Hematopoietic multipotent progenitor cell (in vitro differentiated cells): Measurements from ENCODE around the gene THRAP3. TPM values are rescaled to one million over a fixed set of nuclear protein-coding genes. Genes with fewer than 3 reads are reported as not detected.

Experiments used
- DNase-seq, 3 donors: peaks; one replicate each; pipeline ENCODE4 v3.0.0-alpha.2; 2011 to 2015; ENCODE audit warnings: low read depth in 2 of 3, low spot score in 2 of 3
- total RNA-seq: library from RNA; depleted of rRNA; stranded (reverse); fragments of >200 nt; gene quantifications from one replicate; pipeline ENCODE4 v1.2.3, GENCODE V29; 2012

THRAP3 gene
- total RNA-seq, 1 donor, result 42.8 TPM

DNA sequence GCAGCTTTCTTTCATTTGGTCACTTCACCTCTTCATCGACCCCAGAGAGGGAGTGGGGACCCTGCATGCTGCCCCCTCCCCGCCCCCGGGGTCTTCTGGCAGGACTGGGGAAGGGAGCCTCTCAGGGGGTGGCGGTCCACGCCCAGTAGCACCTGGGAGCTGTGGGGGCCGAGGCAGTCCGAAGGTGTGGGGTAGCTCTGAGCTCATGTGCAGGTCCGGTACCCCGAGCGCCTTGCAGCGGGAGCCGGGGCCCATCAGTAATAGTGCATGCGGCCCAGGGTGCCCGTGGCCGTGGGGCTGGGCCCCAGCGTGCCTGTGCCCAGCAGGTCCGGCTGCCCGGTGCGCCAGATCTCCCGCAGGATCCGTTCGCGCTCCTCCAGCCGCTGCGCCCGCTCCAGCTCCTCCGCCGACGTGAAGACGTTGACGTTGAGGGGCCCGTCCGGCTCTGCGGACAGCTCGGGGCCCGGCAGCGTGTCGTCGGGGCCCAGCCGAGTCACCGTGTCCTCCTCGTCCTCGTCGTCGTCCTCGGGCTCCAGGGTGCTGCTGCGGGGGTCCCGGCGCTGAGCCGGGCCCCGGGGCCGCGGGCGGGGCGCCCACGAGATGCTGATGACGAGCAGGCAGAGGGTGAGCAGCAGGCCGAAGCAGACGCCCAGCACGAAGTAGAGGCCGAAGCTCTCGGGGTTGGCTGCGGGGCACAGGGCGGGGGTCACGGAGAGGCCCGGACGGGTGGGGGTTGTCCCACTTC is 98.0 kb downstream of the THRAP3 start:
- no peak for DNase-seq

DNA sequence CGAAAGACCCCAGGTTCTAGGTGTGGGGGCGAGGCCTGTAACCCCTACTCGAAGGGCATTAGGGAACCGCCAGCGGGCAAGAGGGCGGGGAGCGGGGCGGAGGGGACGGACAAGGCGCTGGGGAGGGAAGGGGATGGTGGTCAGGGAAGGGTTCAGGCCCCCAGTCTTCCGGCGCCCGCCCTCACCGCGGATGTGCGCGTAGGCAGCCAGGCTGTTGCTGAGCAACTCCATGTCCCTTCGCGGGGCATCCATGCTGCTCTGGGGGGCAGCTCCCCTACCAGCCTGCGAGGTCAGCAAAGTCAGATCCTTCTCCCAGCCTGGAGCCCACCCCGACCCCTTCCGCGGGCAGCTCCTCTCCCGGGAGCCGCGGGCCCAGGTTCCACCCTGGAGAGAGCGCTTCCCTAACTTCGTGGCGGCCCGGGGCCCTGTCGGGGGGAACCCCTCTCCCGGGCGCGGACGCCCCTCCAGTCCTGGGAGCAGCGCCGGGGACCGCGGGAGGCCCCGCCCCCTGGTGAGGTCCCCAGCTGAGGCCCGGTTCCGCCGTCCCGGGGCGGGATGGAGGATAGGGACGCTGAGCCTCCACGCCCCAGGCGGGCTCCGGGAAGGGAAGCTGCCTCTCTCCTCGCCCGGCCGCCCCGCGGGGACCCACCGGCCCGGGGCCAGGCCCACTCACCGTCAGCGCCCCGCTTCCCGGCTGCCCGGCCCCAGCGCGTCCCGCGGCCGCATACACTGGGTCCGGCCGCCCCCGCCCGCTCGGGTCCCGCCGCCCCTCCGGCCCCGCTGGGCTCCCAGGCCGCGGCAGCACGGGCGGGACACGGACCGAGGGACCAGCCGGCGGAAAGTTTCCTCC is 98.8 kb downstream of the THRAP3 start:
- DNase-seq, result peak in 2 of 3 donors; percentile 64 to 69

DNA sequence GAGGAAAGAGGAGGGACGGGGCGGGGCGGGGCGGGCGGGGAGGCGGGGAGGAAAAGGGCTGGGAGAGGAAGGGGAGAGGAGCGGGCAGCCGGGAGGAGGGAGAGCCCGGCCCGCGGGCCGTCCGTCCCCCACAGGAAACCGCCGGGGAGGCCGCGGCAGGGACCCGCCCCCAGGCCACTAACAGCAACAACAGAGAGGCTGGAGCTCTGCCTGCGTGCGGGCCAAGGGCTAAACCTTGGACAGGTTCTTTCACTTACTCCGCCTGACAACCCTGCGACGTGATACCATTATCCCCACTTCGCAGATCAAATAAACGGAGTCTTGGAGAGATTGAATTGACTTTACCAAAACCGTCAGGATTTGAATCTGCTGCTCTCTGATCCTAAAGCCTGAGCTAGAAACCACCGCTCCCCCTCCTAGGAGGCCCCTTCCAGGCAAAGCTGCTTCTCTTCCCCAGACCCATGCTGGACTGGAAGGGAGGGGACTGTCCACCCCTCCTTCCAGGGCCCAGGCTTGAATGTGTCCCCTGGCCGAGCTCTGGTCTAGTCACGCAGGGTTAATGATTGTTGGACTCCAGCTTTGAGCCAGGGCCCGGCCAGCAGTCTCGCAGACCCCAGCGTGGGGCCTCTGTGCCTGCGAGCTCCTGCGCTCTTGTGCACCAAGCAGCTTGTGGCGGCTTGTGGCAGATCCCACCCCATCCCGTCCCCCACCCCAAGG is 99.6 kb downstream of the THRAP3 start, which contains the start of gene EVA1B:
TSS of gene EVA1B (minus strand) at position 10 of the 717 bp plus-strand sequence. CDS start 608 bp downstream, outside the sequence.
- DNase-seq, result peak in 1 of 3 donors; percentile 44

DNA sequence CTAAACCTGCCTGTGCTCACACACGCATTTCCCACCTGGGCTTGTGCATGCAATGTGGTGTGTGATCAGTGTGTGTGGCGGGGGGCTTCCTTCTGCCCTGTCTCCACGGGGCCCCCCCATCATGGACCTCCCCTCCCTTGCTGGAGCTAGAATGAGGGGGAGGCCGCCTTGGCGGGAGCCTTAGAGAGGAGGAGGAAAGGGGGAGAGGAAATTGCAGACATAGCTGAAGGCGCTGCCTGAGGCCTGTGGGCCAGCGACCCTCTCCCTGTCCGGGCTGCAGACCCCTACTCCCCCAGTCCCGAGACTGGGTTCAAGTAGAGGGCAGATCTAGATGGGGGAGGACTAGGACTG is 100.1 kb downstream of the THRAP3 start:
- DNase-seq, result no peak

DNA sequence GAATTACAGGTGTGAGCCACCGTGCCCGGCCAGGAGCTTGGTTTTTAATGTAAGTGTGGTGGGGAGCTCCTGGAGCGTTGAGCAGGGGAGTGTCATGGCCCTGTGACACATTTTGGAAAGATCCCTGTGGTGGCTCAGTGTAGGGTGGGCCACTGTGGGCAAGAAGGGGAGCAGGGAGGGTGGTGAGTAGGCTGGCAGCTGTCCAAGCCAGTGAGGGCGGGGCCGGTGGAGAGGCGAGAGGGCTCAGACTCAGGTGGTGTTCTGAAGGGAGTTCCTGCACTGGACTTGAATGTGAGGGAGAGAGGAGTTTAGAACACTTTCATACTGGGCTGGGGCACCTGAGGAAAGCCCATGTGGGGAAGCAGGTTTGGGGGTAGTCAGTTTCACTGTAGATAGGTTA is 102.3 kb downstream of the THRAP3 start:
- DNase-seq, result peak in 1 of 3 donors; percentile 64

DNA sequence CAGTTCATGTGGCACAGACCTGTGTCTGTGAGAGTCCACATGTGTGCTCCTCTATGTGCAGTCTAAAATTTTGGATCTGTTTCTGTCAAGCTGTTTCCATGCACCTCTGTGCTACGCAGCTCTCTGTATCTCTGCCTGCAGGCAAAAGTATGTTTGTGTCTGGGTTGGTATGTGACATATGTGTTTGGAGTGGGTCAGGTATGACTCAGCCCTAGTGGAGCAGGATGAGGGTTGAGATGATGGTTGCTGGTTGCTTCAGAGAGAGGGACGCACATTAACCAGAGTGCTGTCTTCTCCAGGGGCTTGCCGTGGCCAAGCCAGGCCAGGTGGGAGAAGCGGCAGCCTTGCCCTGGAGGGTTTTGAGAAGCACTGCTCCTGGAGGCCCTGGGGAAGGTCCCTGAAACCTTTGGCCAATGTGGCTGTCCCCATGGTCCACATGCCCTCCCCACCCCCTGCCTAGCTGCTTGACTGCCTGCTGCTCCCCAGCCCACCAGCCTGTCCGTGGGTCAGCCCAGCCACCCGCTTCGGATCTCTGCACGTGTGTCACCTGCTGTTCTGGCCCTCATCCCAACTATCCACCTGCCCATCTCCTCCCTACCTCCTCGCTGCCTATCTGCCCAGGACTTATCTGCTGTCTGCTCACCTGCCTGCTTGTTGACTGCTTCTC is 103.3 kb downstream of the THRAP3 start:
- peak in 1 of 3 donors; percentile 49 for DNase-seq

DNA sequence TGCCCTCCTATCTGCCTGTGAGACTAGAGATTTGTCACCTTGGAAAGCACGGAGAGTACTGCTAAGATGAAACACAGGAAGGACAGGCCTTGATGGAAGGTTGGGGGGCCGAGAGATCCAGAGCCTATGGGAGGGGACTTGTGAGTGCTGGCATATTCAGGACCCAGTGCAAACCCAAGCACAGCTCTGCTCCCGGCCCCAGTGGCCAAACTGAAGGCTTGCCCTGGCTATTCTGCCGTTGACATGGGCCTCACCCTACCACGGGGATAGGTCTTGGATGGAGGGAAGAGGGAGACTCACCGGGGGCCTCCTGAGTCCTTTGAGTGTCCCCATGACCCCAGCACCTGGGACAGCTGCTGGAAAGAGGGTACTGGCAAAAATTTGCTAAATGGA is 103.8 kb downstream of the THRAP3 start:
- DNase-seq, result no peak

DNA sequence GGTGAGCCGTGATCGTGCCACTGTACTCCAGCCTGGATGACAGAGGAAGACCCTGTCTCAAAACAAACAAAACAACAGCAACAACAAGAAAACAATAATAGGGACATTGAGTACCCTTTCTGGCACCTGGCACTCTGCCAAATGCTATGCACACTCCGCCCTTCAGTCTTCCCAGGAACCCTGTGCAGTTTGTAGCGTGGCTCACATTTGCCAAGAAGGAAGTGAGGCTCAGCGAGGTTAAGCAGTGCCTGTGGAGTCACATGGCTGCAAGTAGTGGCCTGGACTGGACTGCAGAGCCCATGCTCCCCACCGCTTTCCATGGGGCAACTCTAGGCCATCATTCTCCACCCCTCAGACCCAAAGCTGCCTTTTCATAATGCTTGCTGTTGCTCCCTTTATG is 104.5 kb downstream of the THRAP3 start:
- no peak for DNase-seq

DNA sequence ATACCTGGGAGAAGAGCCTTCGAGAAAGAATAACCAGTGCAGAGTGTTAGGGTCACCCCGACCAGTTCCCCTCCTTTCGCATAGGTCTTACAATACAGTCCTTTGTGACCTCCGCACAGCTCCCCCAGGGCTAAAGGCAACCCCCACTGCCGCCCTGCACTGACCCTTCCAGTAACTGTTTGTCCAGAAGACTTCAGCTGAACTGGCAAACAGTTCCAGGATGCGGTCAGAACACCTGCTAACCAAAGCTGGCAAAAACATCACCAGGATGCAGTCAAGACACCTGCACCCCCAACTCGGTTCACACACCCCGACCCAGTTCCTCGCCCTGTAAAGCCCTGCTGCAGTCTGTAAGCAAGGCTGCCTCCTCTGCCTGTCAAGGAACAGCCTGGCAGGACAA is 105.6 kb downstream of the THRAP3 start:
- no peak for DNase-seq

DNA sequence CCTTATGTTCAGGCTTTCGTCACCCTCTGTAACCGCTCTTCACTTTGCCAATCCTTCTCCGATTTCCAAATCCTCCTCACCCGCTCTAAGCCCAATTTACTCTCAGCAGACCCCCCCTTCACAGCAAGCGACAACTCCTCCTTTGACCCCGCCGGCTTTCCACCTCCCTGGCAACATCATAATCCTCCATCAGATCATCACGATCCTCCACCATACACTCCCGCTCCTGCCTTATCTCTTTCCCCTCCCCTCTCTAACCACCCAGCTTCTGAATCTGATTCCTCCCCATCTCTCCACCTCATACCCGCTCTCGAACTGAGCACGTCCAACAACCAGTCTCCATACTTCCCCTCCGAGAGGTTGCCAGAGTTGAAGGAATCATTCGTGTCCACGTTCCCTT is 106.7 kb downstream of the THRAP3 start:
- no peak for DNase-seq

DNA sequence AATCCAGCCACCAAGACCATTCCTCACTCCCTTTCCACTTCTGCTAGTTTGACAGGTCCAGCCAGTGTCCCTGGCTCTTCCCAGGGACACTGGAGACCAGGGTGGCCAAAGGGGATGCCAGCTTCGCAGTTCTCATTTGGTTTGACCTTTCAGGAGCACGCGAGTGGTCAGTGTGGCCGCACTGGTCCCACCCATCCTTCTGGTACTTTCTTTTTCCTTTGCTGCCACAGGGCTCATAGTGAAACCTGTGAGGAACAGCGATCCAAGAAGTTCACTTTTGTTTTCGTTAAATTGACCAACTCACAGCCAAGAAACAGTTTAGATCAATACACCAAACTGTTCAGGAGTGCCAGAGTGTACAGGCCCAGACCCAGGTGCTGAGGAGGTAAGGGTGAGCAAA is 113.6 kb downstream of the THRAP3 start:
- no peak for DNase-seq

DNA sequence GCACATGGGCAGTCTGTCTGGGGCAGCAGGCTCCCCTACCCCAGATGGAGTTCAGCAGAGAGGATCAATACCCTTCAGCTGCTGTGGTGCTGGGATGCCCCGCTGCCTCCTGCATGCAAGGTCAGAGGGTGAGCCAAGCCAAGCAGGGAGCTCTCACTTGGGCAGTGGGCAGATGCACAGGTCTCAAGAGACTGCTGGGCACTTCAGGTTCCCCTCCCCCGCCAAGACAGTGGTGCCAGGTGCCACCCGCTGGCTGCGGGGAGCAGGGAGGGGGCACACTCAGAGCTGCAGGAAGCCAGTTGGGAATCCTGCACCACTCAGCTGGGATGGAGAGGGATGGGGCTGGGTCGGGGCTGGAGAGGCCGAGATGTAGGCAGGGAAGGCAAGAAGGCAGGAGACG is 115.0 kb downstream of the THRAP3 start:
- DNase-seq, result no peak

DNA sequence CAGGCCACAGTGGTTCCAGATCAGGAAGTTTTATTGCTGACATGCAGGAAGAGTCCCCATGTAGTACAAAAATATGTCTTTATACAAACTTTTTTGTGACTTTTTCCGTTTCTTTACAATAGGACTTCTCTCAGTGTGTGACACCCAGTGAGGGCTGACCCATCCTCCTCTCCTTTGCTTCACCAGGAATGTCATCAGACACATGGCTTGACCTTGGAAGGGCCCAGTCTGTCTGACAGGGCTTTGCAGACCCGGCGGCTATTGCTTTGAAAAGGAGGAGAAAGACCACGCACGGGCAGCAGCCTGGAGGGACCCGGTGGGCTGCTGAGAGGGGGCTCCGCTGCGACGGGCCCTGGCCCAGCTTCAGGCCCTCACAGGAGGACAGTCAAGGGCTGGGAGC is 115.4 kb downstream of the THRAP3 start:
- DNase-seq, result no peak

DNA sequence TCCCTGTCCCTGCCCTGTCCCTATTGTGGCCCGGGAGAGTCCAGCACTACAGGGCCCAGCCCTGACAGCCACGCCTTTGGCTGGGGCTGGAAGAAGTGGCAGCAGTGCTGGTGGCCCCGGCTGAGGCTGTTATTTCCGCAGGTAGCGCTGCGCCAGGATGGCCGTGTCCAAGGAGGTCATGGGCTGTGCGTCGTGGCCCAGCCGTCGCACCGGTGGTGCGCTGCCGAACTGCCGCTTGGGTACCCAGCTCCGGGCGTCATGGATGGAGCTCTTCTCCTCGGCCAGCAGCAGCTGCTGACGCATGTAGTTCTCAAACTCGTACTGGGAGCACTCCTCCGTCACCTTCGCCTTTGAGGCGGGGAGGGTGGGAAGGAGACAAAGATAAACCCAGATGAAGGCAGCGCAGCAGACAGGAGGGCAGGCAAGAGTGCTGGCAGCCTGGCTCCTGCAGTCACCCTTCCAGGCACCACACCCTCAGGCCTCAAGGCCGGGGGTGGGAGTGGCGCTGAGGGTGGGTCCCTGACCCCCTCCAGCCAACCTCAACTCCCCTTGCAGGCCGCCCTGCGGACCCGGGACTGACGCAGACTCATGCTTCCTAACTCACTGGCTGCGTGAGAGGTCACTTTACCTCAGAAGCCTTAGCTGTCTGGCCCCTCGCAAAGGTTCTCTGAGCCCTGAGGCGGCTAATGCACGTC is 117.5 kb downstream of the THRAP3 start:
- DNase-seq, result no peak

DNA sequence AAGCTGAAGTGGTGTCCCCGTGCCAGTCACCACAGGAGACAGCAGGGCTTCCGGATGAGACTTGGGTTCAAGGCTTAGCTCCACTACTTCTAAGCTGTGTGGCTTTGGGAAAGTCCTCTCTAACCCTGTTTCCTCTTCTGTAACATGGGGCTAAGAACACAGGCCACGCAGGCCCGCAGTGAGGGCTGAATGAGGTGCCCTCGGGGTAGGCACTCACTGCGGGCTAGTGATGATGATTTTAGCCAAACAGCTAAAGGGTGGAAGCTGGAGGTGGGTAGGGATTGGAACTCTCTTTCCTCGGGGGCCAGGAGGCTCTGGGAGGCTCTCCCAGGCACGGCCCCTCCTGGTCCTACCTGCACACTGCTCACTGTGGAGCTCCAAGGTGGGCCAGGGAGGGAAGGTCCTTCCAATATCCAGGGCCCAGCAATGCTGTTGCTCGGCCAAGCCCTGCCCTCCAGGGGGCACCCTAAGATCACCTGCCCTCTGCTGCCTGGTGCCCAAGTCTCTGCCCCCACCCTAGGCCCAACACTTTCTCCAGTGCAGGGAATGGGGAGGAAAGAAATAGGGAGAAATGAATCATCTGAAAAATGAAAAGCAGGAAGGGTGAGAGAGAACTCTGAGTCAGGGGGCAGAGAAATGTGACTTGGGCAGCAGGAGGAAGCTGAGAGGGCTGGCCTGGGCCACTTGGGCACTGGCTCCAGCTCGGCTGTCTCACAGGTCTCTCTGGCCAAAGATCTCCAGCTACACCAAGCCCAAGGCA is 118.4 kb downstream of the THRAP3 start:
- peak in 1 of 3 donors; percentile 61 for DNase-seq

DNA sequence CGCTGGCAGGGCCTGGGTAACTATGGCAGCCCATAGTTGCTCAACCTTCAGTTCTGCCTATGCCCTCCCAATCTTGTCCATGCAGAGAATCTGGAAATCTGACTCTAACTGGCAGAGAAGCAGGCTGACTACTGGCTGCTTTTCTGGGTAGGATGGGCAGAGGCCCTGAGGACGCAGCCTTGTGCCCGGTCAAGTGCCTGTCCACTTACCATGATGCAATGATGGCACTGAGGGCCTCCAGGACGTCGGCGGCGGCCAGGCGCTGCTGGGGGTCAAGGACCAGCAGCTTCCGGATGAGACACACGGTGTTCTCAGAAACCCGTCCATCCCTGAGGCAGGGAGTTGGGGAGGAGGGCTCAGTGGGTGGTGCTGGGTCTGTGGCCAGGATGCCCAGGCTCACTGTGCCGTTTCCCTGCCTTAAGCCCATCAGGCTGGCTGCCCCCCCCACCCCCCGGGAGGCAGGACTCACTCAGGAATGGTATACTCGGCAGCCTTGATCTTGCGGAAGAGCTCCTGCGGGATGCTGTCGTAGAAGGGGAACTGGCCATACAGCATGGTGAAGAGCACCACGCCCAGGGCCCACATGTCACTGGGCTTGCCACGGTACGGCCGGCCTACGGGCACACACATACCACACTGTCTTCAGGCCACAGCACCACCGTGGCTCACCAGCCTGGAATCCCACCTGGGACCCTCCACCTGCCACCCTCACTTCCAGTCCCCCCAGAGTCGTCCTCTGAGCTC is 119.6 kb downstream of the THRAP3 start:
- no peak for DNase-seq

DNA sequence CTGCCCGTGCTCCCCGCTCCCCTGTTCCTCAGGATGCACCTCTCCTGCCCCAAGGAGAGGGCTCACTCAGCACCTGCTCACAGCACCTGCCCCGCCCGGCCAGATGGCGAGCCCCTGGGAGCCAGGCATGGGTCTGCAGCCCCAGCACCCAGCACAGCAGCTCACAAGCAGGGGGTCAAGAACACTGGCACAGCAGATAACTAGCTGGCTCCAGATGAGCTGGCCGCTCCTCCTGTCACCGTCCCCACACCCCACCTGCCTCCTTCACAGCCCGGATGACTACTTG is 120.1 kb downstream of the THRAP3 start:
- no peak for DNase-seq

DNA sequence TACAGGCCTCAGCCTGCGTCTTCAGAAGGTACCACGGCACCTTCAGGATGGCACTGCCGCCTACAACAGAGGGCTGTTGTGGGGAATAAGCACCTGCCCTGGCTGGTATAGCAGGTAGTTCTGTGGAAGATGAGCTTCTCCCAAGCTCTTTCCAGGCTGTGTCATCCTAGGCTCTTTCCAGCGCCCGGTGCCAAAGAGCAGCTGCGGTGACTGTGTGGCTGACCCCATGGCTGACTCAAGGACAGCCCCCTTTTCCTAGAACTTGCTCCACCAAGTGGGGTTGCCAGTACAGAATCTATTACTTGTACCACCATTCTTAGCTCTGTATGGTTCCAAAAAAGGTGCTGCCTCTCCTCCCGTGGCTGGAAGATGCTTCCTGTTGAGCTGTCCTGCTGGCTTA is 121.1 kb downstream of the THRAP3 start:
- no peak for DNase-seq

DNA sequence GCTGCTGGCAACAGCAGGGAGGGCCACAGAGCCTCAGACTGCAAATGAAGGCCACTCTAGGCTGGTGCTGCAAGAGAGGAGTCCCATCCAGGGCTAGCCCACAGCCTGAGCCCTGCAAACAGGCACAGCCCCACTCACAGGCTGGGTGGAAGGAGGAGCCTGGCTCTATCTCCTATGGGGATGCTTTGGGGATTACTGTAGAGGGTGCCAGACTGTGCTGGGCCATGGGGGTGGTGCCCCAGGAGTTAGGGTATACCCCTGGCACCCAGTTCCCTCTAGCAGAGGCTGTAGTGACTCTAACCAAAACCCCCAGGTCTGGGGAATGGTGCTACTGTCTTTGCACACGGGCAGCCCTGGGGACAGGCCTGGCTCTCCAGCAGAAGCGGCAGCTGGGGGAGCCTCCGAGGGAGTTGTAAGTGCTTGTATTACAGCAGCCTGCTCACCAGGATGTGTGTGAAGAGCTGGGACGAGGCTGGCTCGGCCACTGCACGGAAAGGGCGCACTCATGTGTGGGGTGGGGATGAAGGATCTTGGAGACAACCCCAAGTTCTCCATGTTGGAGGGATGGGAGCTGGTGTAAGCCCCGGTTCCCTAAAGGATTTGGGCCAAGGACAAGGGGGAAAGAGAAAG is 122.6 kb downstream of the THRAP3 start:
- no peak for DNase-seq
